A549 (cell line): ENCODE data around the gene CHAC2. TPM values are rescaled to one million over a fixed set of nuclear protein-coding genes. Genes with fewer than 3 reads are reported as not detected.

ENCODE experiments used
- ATAC-seq, 2 experiments: fragments of 200-7000 bp in 1 of 2; fragments of >200 bp in 1 of 2; cut with Nextera tagmentation in 1 of 2; cut with Tn5 transposase in 1 of 2; 3 replicates each; pipeline versions ENCODE4 v1.8.0 to v1.9.1; 2018 to 2020; ENCODE audit warnings: mild to moderate bottlenecking in 1 of 2, moderate library complexity in 1 of 2
- CTCF ChIA-PET: fragments of 300-600 bp; sonication (Branson Sonifier 250); formaldehyde crosslinking; extraction: SDS; loops from one replicate; lab custom pipeline; 2021; ENCODE audit warnings: antibody characterized with exemption, inconsistent platforms; lab: Yijun Ruan, JAX
- POLR2A ChIA-PET: fragments of 350-600 bp; formaldehyde crosslinking; extraction: SDS; loops from one replicate; lab custom pipeline; 2021; ENCODE audit warnings: antibody characterized with exemption, inconsistent platforms; lab: Yijun Ruan, JAX
- DNase-seq, 2 experiments: peaks; one replicate each; pipeline versions ENCODE4 v3.0.0 to v3.0.0-alpha.2; 2011 to 2016; ENCODE audit warnings: low read depth in 1 of 2, low spot score in 1 of 2
- FAIRE-seq: peaks from 2 replicates; lab custom pipeline; 2011; peaks lifted over from hg19 to GRCh38; lab: Jason Lieb, UNC
- H3K27ac ChIP-seq, 2 experiments: fragments of >200 bp; sonication (Bioruptor Twin); formaldehyde crosslinking; 3 replicates each; pipeline ENCODE4 v1.5.1; 2016 to 2017
- H3K4me1 ChIP-seq: fragments of >200 bp; sonication (Bioruptor Twin); formaldehyde crosslinking; 3 replicates; pipeline ENCODE4 v1.6.1; 2016
- H3K4me2 ChIP-seq: fragments of >200 bp; sonication (Bioruptor Twin); formaldehyde crosslinking; 3 replicates; pipeline ENCODE4 v1.6.1; 2016
- H3K4me3 ChIP-seq: fragments of >200 bp; sonication (Bioruptor Twin); formaldehyde crosslinking; 3 replicates; pipeline ENCODE4 v1.5.1; 2016
- H3K9me3 ChIP-seq: fragments of >200 bp; sonication (Bioruptor Twin); formaldehyde crosslinking; 3 replicates; pipeline ENCODE4 v1.6.1; 2016
- ATOH8 ChIP-seq: fragments of 250-450 bp; sonication (Bioruptor Pico); IDR thresholded peaks from 2 replicates; pipeline ENCODE4 v1.5.0; 2020; ENCODE audit warnings: low read depth, mild to moderate bottlenecking, moderate library complexity
- BCL3 ChIP-seq: fragments of >200 bp; sonication (Bioruptor Twin); formaldehyde crosslinking; IDR thresholded peaks from 3 replicates; pipeline ENCODE4 v1.6.1; 2016
- BHLHE40 ChIP-seq: IDR thresholded peaks from 2 replicates; pipeline ENCODE4 v1.6.1; 2012; ENCODE audit warnings: low read depth, low read length, inconsistent platforms
- CBX2 ChIP-seq: fragments of 200-600 bp; sonication (generic); IDR thresholded peaks from 2 replicates; pipeline ENCODE4 v1.6.1; 2016; ENCODE audit warnings: low read depth, mild to moderate bottlenecking, borderline replicate concordance
- CHD4 ChIP-seq: fragments of 200-600 bp; sonication (generic); IDR thresholded peaks from 2 replicates; pipeline ENCODE4 v1.6.1; 2016; ENCODE audit warnings: antibody characterized with exemption, mild to moderate bottlenecking, borderline replicate concordance
- CTCF ChIP-seq: fragments of >200 bp; sonication (Bioruptor Twin); formaldehyde crosslinking; IDR thresholded peaks from 3 replicates; pipeline ENCODE4 v1.5.1; 2016
- EHF ChIP-seq: fragments of 250-450 bp; sonication (Bioruptor Pico); IDR thresholded peaks from 2 replicates; pipeline ENCODE4 v1.5.0; 2020; ENCODE audit warnings: mild to moderate bottlenecking
- EHMT2 ChIP-seq: fragments of 200-600 bp; sonication (generic); IDR thresholded peaks from 2 replicates; pipeline ENCODE4 v1.6.1; 2016; ENCODE audit warnings: antibody characterized with exemption, low read depth, mild to moderate bottlenecking, moderate library complexity
- FOSB ChIP-seq: fragments of 250-450 bp; sonication (Bioruptor Pico); IDR thresholded peaks from 2 replicates; pipeline ENCODE4 v1.5.0; 2020; ENCODE audit warnings: mild to moderate bottlenecking, moderate library complexity
- FOSL2 ChIP-seq, 2 experiments: fragments of 450-650 bp in 1 of 2; fragments of >200 bp in 1 of 2; sonication (Bioruptor Twin) in 1 of 2; formaldehyde crosslinking; IDR thresholded peaks; 2 replicates each; pipeline versions ENCODE4 v1.5.0 to v1.6.1; 2016 to 2020; ENCODE audit warnings: mild to moderate bottlenecking in 1 of 2, moderate library complexity in 1 of 2
- GATA3 ChIP-seq: IDR thresholded peaks from 2 replicates; pipeline ENCODE4 v1.6.1; 2012; ENCODE audit warnings: borderline replicate concordance
- HEYL ChIP-seq: fragments of 250-450 bp; sonication (Bioruptor Pico); IDR thresholded peaks from 2 replicates; pipeline ENCODE4 v1.8.0; 2021; ENCODE audit warnings: mild to moderate bottlenecking, moderate library complexity
- HOXA7 ChIP-seq: fragments of 250-450 bp; sonication (Bioruptor Pico); IDR thresholded peaks from 2 replicates; pipeline ENCODE4 v1.5.0; 2020; ENCODE audit warnings: mild to moderate bottlenecking, moderate library complexity
- HOXB5 ChIP-seq: fragments of 250-450 bp; sonication (Bioruptor Pico); IDR thresholded peaks from 2 replicates; pipeline ENCODE4 v1.5.0; 2020; ENCODE audit warnings: mild to moderate bottlenecking, moderate library complexity
- JUN ChIP-seq, 2 experiments: fragments of >200 bp; sonication (Bioruptor Twin); formaldehyde crosslinking; IDR thresholded peaks; 2 replicates in 1 of 2; 3 replicates in 1 of 2; pipeline ENCODE4 v1.6.1; 2016 to 2017
- JUNB ChIP-seq: fragments of >200 bp; sonication (Bioruptor Twin); formaldehyde crosslinking; IDR thresholded peaks from 2 replicates; pipeline ENCODE4 v1.6.1; 2016
- MAFK ChIP-seq: fragments of 450-650 bp; IDR thresholded peaks from 2 replicates; pipeline ENCODE4 v1.6.1; 2014; ENCODE audit not compliant: partially characterized antibody
- MYC ChIP-seq: IDR thresholded peaks from 2 replicates; pipeline ENCODE4 v1.6.1; 2012; ENCODE audit warnings: mild to moderate bottlenecking, inconsistent platforms, low read length, improper control_type of control experiment, borderline replicate concordance
- NPAS2 ChIP-seq: fragments of 250-450 bp; sonication (Bioruptor Pico); IDR thresholded peaks from 2 replicates; pipeline ENCODE4 v1.8.0; 2022; ENCODE audit warnings: mild to moderate bottlenecking, moderate library complexity, borderline replicate concordance
- NR3C1 ChIP-seq: fragments of >200 bp; sonication (Bioruptor Twin); formaldehyde crosslinking; IDR thresholded peaks from 3 replicates; pipeline ENCODE4 v1.6.1; 2017
- PHF8 ChIP-seq: fragments of 200-600 bp; sonication (generic); IDR thresholded peaks from 2 replicates; pipeline ENCODE4 v1.6.1; 2016; ENCODE audit warnings: low read depth, mild to moderate bottlenecking, antibody characterized with exemption, moderate library complexity, borderline replicate concordance
- POLR2A ChIP-seq: IDR thresholded peaks from 2 replicates; pipeline ENCODE4 v1.6.1; 2012; ENCODE audit warnings: mild to moderate bottlenecking, low read length
- RAD21 ChIP-seq, 2 experiments: fragments of >200 bp in 1 of 2; sonication (Bioruptor Twin) in 1 of 2; formaldehyde crosslinking in 1 of 2; IDR thresholded peaks in 1 of 2; conservative IDR thresholded peaks in 1 of 2; 2 replicates in 1 of 2; 3 replicates in 1 of 2; pipeline ENCODE4 v1.6.1; 2012 to 2018; ENCODE audit warnings: inconsistent platforms in 1 of 2
- RARB ChIP-seq: fragments of 250-450 bp; sonication (Bioruptor Pico); IDR thresholded peaks from 2 replicates; pipeline ENCODE4 v1.8.0; 2021; ENCODE audit warnings: mild to moderate bottlenecking, moderate library complexity
- RCOR1 ChIP-seq: fragments of 150-350 bp; IDR thresholded peaks from 2 replicates; pipeline ENCODE4 v1.6.1; 2014; ENCODE audit warnings: antibody characterized with exemption, low read length, low read depth
- SREBF2 ChIP-seq: fragments of 450-650 bp; IDR thresholded peaks from 2 replicates; pipeline ENCODE4 v1.6.1; 2014; ENCODE audit warnings: mild to moderate bottlenecking, moderate library complexity
- TFCP2L1 ChIP-seq: fragments of 250-450 bp; sonication (Bioruptor Pico); IDR thresholded peaks from 2 replicates; pipeline ENCODE4 v1.5.0; 2021; ENCODE audit warnings: mild to moderate bottlenecking
- ZFP36 ChIP-seq: fragments of 450-650 bp; IDR thresholded peaks from 2 replicates; pipeline ENCODE4 v1.6.1; 2014; ENCODE audit warnings: borderline replicate concordance; ENCODE audit not compliant: partially characterized antibody
- ZNF302 ChIP-seq: fragments of 250-450 bp; sonication (Bioruptor Pico); IDR thresholded peaks from 2 replicates; pipeline ENCODE4 v1.9.0; 2021; ENCODE audit warnings: inconsistent platforms, mild to moderate bottlenecking, moderate library complexity
- WGBS: methylation state at CpG from one replicate; pipeline ENCODE4 v1.1.6; 2017; ENCODE audit errors: missing lambda C conversion rate; 5-methylcytosine and 5-hydroxymethylcytosine counted together
- polyA plus RNA-seq, 4 experiments: library from polyadenylated mRNA; depleted of rRNA in 3 of 4; stranded (reverse); fragments of >200 nt; fragmentation: RNase III in 1 of 4; extraction: RNeasy Plus Mini Kit Qiagen cat#74134 plus additional on column Dnase treatment in 1 of 4; gene quantifications; 2 replicates in 3 of 4; 3 replicates in 1 of 4; pipeline ENCODE4 v1.2.3, GENCODE V29; 2011 to 2017

CHAC2 gene
- polyA plus RNA-seq, 2 of the 4 experiments (the other 2 are of a cell fraction) = 20.1 to 21.8 TPM

- H3K4me3 ChIP-seq = no peak overlapping the region
- no peaks in the 10 kb centered on the region for H3K4me1 ChIP-seq
- CTCF ChIA-PET = interaction anchor here (0.7 kb wide), 1 partner anchor 1121 kb away, joined by 3 read pairs; no protein-coding TSS in a partner anchor
- no peaks in the 10 kb centered on the region for H3K9me3 ChIP-seq
- no peak overlapping the region for H3K27ac ChIP-seq
- FAIRE-seq (no peak), ATAC-seq (no peak; a peak in 1 of 6 replicates), DNase-seq (no peak)
- TF ChIP-seq BHLHE40 (no peak), EHMT2 (no peak), CTCF (no peak), RCOR1 (no peak), NPAS2 (CRISPR knock-in tag) (no peak), GATA3 (no peak), EHF (CRISPR knock-in tag) (no peak), PHF8 (no peak), CBX2 (no peak), NR3C1 (no peak), SREBF2 (no peak), ZFP36 (no peak), FOSL2 (IDR thresholded peaks at IDR 0.05) (no peak), FOSL2 (CRISPR knock-in tag; IDR thresholded peaks at IDR 0.05) (no peak), ATOH8 (CRISPR knock-in tag) (no peak), HEYL (CRISPR knock-in tag) (no peak), POLR2A (no peak), RAD21 (conservative IDR thresholded peaks at IDR 0.05 in 1 of 2, IDR thresholded peaks at IDR 0.05 in 1 of 2) (no peak), MAFK (no peak), HOXA7 (no peak), FOSB (CRISPR knock-in tag) (no peak)
- 86% methylated on average over 7 of the region's 7 CpGs for WGBS
- POLR2A ChIA-PET = interaction anchor here (0.7 kb wide), 1 partner anchor 1596 kb away, joined by 3 read pairs; no protein-coding TSS in a partner anchor
- H3K4me2 ChIP-seq = no peak overlapping the region
These were observed 35.1 kb downstream of the CHAC2 start for GRCh38 chr2:53802617-53803151.

- no peak for TF ChIP-seq CHD4
- TF ChIP-seq CTCF = no peak
- TF ChIP-seq BCL3 = no peak
- no peak for TF ChIP-seq MYC
- TF ChIP-seq TFCP2L1 (CRISPR knock-in tag) = no peak
- TF ChIP-seq RARB = no peak
- TF ChIP-seq HEYL (CRISPR knock-in tag) = no peak
- TF ChIP-seq HOXB5 (CRISPR knock-in tag) = no peak
- TF ChIP-seq ATOH8 (CRISPR knock-in tag) = no peak
- no peak for TF ChIP-seq ZNF302
- TF ChIP-seq JUN (IDR thresholded peaks at IDR 0.05) = no peak
- no peak for TF ChIP-seq JUNB
- ChIA-PET CTCF (no interaction called here), POLR2A (no interaction called here)
- no peak for DNase-seq
- Histone ChIP-seq H3K9me3 (no peaks in the 10 kb centered on the region), H3K4me3 (no peak overlapping the region), H3K4me1 (no peaks in the 10 kb centered on the region), H3K4me2 (no peak overlapping the region), H3K27ac (no peak overlapping the region)
- no peak for FAIRE-seq
- no peak for ATAC-seq
- 94% methylated on average over 3 of the region's 3 CpGs for WGBS
These were observed 44.0 kb downstream of the CHAC2 start for GRCh38 chr2:53811601-53812000.
